Tongue (tissue), 2 donors: ENCODE results near the gene RBP3. TPM values are rescaled to one million over a fixed set of nuclear protein-coding genes. Genes with fewer than 3 reads are reported as not detected.

Source experiments
- DNase-seq: peaks from one replicate; pipeline ENCODE4 v3.0.0-alpha.2; 2015
- total RNA-seq: library from RNA; depleted of rRNA; stranded (reverse); fragments of >200 nt; gene quantifications from one replicate; pipeline ENCODE4 v1.2.3, GENCODE V29; 2014

Gene RBP3
- not detected for total RNA-seq

- DNase-seq = no peak
Observed at GRCh38 chr10:47348138-47348651, at the start of gene RBP3. TSS of gene RBP3 (plus strand) at chr10:47348363. CDS start at chr10:47348485, 122 bp downstream.

GRCh38 chr10:47298715-47299114, 49.4 kb upstream of the RBP3 start:
- peak; percentile 31 for DNase-seq

- DNase-seq = peak; percentile 36
Observed at GRCh38 chr10:47299611-47300428, 48.3 kb upstream of the RBP3 start, which contains the start of gene GDF10. TSS of gene GDF10 (plus strand) at chr10:47300197. CDS start at chr10:47300652, 455 bp downstream.

GRCh38 chr10:47300429-47300931, 47.7 kb upstream of the RBP3 start:
- peak; percentile 15 for DNase-seq

GRCh38 chr10:47301833-47302232, 46.3 kb upstream of the RBP3 start:
- DNase-seq = no peak

GRCh38 chr10:47303105-47303504, 45.1 kb upstream of the RBP3 start:
- DNase-seq = no peak

- DNase-seq = no peak
Observed at GRCh38 chr10:47303866-47304265, 44.3 kb upstream of the RBP3 start.

GRCh38 chr10:47305566-47305965, 42.6 kb upstream of the RBP3 start:
- DNase-seq = no peak

GRCh38 chr10:47306387-47307210, 41.6 kb upstream of the RBP3 start:
- no peak for DNase-seq

GRCh38 chr10:47307381-47307780, 40.8 kb upstream of the RBP3 start:
- no peak for DNase-seq

GRCh38 chr10:47308775-47309174, 39.4 kb upstream of the RBP3 start:
- no peak for DNase-seq

GRCh38 chr10:47309408-47310089, 38.6 kb upstream of the RBP3 start:
- no peak for DNase-seq

- DNase-seq = no peak
Observed at GRCh38 chr10:47310090-47310505, 38.1 kb upstream of the RBP3 start.

GRCh38 chr10:47311193-47311931, 36.8 kb upstream of the RBP3 start:
- DNase-seq = peak; percentile 27

- peak; percentile 87 for DNase-seq
Observed at GRCh38 chr10:47311932-47312662, 36.1 kb upstream of the RBP3 start.

- no peak for DNase-seq
Observed at GRCh38 chr10:47312663-47312995, 35.5 kb upstream of the RBP3 start.

- no peak for DNase-seq
Observed at GRCh38 chr10:47314416-47314970, 33.7 kb upstream of the RBP3 start.

GRCh38 chr10:47315421-47315820, 32.7 kb upstream of the RBP3 start:
- no peak for DNase-seq

- DNase-seq = no peak
Observed at GRCh38 chr10:47316131-47316530, 32.0 kb upstream of the RBP3 start.

GRCh38 chr10:47317251-47317650, 30.9 kb upstream of the RBP3 start:
- no peak for DNase-seq

- DNase-seq = no peak
Observed at GRCh38 chr10:47318706-47319105, 29.5 kb upstream of the RBP3 start.
